NCI-H2196 treated with DMSO at 0.1 percent for 48 hours (cell line): Measurements from ENCODE around the gene OVAAL.

Experiments
- DNase-seq: peaks from one replicate; lab custom pipeline; 2025; ENCODE audit not compliant: unreplicated experiment; lab: John Stamatoyannopoulos, UW

OVAAL gene

GRCh38 chr1:180558664-180559063 lies at the start of gene OVAAL:
Gene OVAAL, plus strand, starts transcription at chr1:180558964.
- no peak for DNase-seq

GRCh38 chr1:180510882-180511281 lies 47.9 kb upstream of the OVAAL start:
- no peak for DNase-seq

- DNase-seq = no peak
Measured at GRCh38 chr1:180513531-180513930, 45.2 kb upstream of the OVAAL start.

GRCh38 chr1:180515364-180515763 lies 43.4 kb upstream of the OVAAL start:
- no peak for DNase-seq

- peak; percentile 79 for DNase-seq
Measured at GRCh38 chr1:180515857-180516388, 42.8 kb upstream of the OVAAL start.

- no peak for DNase-seq
Measured at GRCh38 chr1:180519846-180520245, 38.9 kb upstream of the OVAAL start.

- no peak for DNase-seq
Measured at GRCh38 chr1:180521474-180522212, 37.1 kb upstream of the OVAAL start.

- no peak for DNase-seq
Measured at GRCh38 chr1:180522213-180522515, 36.6 kb upstream of the OVAAL start.

GRCh38 chr1:180524160-180524914 lies 34.4 kb upstream of the OVAAL start:
- DNase-seq = no peak

- DNase-seq = no peak
Measured at GRCh38 chr1:180524915-180525714, 33.6 kb upstream of the OVAAL start.

- DNase-seq = no peak
Measured at GRCh38 chr1:180525715-180526039, 33.1 kb upstream of the OVAAL start.

GRCh38 chr1:180527101-180527669 lies 31.6 kb upstream of the OVAAL start:
- DNase-seq = no peak

GRCh38 chr1:180528868-180529470 lies 29.8 kb upstream of the OVAAL start:
- no peak for DNase-seq

GRCh38 chr1:180530501-180530900 lies 28.3 kb upstream of the OVAAL start:
- no peak for DNase-seq

GRCh38 chr1:180532854-180533253 lies 25.9 kb upstream of the OVAAL start:
- DNase-seq = no peak

- peak; percentile 28 for DNase-seq
Measured at GRCh38 chr1:180533266-180533987, 25.3 kb upstream of the OVAAL start.

GRCh38 chr1:180534214-180534613 lies 24.6 kb upstream of the OVAAL start:
- DNase-seq = no peak

GRCh38 chr1:180535418-180535999 lies 23.3 kb upstream of the OVAAL start:
- no peak for DNase-seq

- no peak for DNase-seq
Measured at GRCh38 chr1:180536821-180537372, 21.9 kb upstream of the OVAAL start.

GRCh38 chr1:180539136-180539535 lies 19.6 kb upstream of the OVAAL start:
- no peak for DNase-seq
